Loucy (cell line): ENCODE data around the gene NIPAL3.

ENCODE experiments used
- EZH2phosphoT487 ChIP-seq: fragments of 200-600 bp; IDR thresholded peaks from 2 replicates; pipeline ENCODE4 v1.6.1; 2018; ENCODE audit warnings: antibody characterized with exemption, mild to moderate bottlenecking, moderate library complexity, borderline replicate concordance
- TF ChIP-seq, protein P1 (sequence below): fragments of 200-600 bp; sonication (generic); conservative IDR thresholded peaks from 2 replicates; pipeline ENCODE4 v1.5.1; 2014; ENCODE audit warnings: mild to moderate bottlenecking, antibody characterized with exemption, low read length

DNA sequence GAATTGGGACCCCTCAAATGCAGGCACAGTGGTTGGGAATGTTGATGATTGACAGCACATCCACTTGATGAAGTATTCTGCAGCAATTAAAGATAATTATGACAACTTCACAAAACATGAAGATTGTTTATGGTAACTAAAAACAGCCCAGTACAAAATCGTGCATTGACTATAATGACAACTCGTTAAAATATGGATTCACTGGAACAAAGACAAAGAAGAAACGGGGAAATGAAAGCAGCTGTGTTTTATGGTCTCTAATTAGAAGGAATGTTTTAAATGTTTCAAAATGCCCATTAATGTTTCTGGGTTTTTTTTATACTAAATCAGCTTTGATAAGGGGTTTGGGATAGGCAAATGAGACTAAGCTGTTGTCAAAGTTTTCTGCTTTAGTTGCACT lies 36.1 kb downstream of the NIPAL3 start:
- TF ChIP-seq, protein P1, sequence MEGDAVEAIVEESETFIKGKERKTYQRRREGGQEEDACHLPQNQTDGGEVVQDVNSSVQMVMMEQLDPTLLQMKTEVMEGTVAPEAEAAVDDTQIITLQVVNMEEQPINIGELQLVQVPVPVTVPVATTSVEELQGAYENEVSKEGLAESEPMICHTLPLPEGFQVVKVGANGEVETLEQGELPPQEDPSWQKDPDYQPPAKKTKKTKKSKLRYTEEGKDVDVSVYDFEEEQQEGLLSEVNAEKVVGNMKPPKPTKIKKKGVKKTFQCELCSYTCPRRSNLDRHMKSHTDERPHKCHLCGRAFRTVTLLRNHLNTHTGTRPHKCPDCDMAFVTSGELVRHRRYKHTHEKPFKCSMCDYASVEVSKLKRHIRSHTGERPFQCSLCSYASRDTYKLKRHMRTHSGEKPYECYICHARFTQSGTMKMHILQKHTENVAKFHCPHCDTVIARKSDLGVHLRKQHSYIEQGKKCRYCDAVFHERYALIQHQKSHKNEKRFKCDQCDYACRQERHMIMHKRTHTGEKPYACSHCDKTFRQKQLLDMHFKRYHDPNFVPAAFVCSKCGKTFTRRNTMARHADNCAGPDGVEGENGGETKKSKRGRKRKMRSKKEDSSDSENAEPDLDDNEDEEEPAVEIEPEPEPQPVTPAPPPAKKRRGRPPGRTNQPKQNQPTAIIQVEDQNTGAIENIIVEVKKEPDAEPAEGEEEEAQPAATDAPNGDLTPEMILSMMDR = no peak
- TF ChIP-seq EZH2phosphoT487 = no peak
